OCI-LY1 (cell line): ENCODE results near the gene PPIL6.

Experiments
- CTCF ChIP-seq: fragments of 200-600 bp; sonication (generic), shearing (Covaris generic); IDR thresholded peaks from 2 replicates; pipeline ENCODE4 v1.5.1; 2017; ENCODE audit warnings: mild to moderate bottlenecking, antibody characterized with exemption, low read length, moderate library complexity, mixed read lengths
- EZH2 ChIP-seq: fragments of 200-600 bp; sonication (generic), shearing (Covaris generic); IDR thresholded peaks from 2 replicates; pipeline ENCODE4 v1.8.0; 2017; ENCODE audit warnings: borderline replicate concordance, mixed run types, mild to moderate bottlenecking, antibody characterized with exemption, low read length, moderate library complexity, mixed read lengths

GRCh38 chr6:109362102-109362884, 78.1 kb downstream of the PPIL6 start:
- no peak for TF ChIP-seq CTCF
- TF ChIP-seq EZH2: no peak
